ENCODE measurements around the gene TMCO4.

- TF ChIP-seq REST (IDR thresholded peaks at IDR 0.05; ENCODE audit: insufficient read depth in 1 of 2, low read depth in 2 of 2, low read length in 2 of 2) (no peak), POLR2AphosphoS5 (IDR thresholded peaks at IDR 0.05; ENCODE audit: low read depth, low read length) (no peak)
These were observed 86.8 kb downstream of the TMCO4 start for GRCh38 chr1:19712928-19713327.

All from PFSK-1 (cell line).